Right lobe of liver (tissue), 6 donors: Measurements from ENCODE around the gene IDUA. TPM values are rescaled to one million over a fixed set of nuclear protein-coding genes. Genes with fewer than 3 reads are reported as not detected.

Experiments
- ATAC-seq, 4 donors: fragments of 200-7000 bp; cut with Tn5 transposase; one replicate each; pipeline ENCODE4 v1.9.1; 2020; ENCODE audit warnings: mild to moderate bottlenecking in 4 of 4, moderate library complexity in 4 of 4
- DNase-seq, 3 donors: peaks; one replicate each; pipeline ENCODE4 v3.0.0-alpha.2; 2020
- H3K27ac ChIP-seq, 3 donors: fragments of 200-600 bp; one replicate each; pipeline ENCODE4 v1.8.0; 2022
- H3K27me3 ChIP-seq, 2 donors: fragments of 200-600 bp; one replicate each; pipeline ENCODE4 v1.8.0; 2022
- H3K36me3 ChIP-seq, 4 donors: fragments of 200-600 bp; sonication (generic) in 1 of 4; one replicate each; pipeline versions ENCODE4 v1.5.1 to v1.8.0; 2017 to 2022; ENCODE audit warnings: control low read depth in 1 of 4
- H3K4me1 ChIP-seq, 4 donors: fragments of 200-600 bp; sonication (generic) in 1 of 4; one replicate each; pipeline versions ENCODE4 v1.5.1 to v1.8.0; 2017 to 2022; ENCODE audit warnings: control low read depth in 1 of 4
- H3K4me3 ChIP-seq, 3 donors: fragments of 200-600 bp; one replicate each; pipeline ENCODE4 v1.8.0; 2022
- H3K9me3 ChIP-seq, 4 donors: fragments of 200-600 bp; sonication (generic) in 1 of 4; one replicate each; pipeline versions ENCODE4 v1.5.1 to v1.8.0; 2017 to 2022; ENCODE audit warnings: control low read depth in 1 of 4
- POLR2A ChIP-seq: fragments of 450-650 bp; IDR thresholded peaks from one replicate; pipeline ENCODE4 v1.6.1; 2017; ENCODE audit warnings: antibody characterized with exemption, mild to moderate bottlenecking
- WGBS: methylation state at CpG from one replicate; pipeline ENCODE4 v1.1.6; 2018; ENCODE audit warnings: low coverage, low lambda C conversion rate; ENCODE audit not compliant: insufficient coverage; ENCODE audit errors: missing lambda C conversion rate; 5-methylcytosine and 5-hydroxymethylcytosine counted together
- intact Hi-C, 2 donors: fragments of 100-400 bp; cut with DNase I; formaldehyde crosslinking; loops; one replicate each; pipeline versions ENCODE4 v1.11.2 to v1.14.1; 2022
- total RNA-seq, 6 experiments: library from RNA; depleted of rRNA in 2 of 6; stranded (reverse); fragments of >200 nt in 2 of 6; fragmentation: NEBNext Ultra II Directional in 3 of 6; extraction: Animal tissue kit (Norgen Biotek cat#: 25700) in 3 of 6; gene quantifications; one replicate each; pipeline versions ENCODE4 v1.1.0 to v1.2.4, GENCODE V29; 2016 to 2023
- TF ChIP-seq, protein P1 (sequence below), 4 donors: fragments of 200-600 bp in 3 of 4; fragments of 450-650 bp in 1 of 4; IDR thresholded peaks; one replicate each; pipeline versions ENCODE4 v1.5.1 to v1.8.0; 2016 to 2022; ENCODE audit warnings: antibody characterized with exemption in 4 of 4, mild to moderate bottlenecking in 2 of 4
- donor health status: DM: no; HTN: yes; CAD: no.
- donor health status: DM: no; HTN: no; CAD: no.
- donor health status: DM: no; HTN: no; CAD: no.
- donor health status: DM: no; HTN: yes; CAD: no.
- donor health status: DM: no; HTN: yes; CAD: no.

Gene IDUA
- total RNA-seq, 6 experiments from 2014 or later = 4.7 to 15.1 (median 11.0) TPM

DNA sequence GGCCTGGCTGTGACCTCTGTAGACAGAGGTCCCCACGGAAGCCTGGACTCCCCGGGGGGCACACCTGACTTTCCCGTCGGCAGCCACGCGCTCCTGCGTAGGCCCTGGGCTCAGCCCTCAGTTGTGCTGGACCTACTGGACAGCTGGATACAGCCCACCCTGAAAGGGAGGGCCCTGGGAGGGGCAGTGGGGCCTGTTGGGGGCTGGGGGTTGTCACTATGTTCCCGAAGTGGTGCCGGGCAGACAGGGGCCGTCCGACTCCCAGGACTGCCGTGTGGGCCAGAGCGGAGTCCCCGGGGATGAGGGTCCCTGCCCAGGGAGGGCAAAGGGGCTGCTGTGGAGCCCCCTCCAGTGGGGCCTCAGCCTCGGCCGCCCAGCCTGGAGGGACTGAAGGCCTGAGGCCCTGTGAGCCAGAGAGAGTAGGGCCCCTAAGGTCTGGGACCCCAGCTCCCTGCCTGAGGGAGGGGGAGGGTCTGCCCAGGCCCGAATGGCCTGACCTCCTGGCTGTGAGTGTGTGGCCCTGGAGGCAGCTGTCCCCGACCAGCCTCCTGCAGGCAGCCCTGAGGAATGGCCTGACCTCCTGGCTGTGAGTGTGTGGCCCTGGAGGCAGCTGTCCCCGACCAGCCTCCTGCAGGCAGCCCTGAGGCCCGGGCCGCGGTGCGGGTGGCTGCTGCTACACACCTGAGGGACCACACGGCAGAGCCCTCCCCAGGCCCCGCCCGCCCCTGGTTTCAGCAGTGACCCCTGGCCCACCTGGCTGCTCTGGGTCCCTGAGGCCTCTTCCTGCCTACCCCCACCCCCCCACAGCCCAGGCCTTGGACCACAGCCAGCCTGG lies 50.3 kb downstream of the IDUA start:
- WGBS = no CpG with 5 or more reads among the region's 26 CpGs
- no peaks in the 10 kb centered on the region for H3K27me3 ChIP-seq
- H3K4me1 ChIP-seq = no peaks in the 10 kb centered on the region
- DNase-seq (no peak), ATAC-seq (no peak)
- no peak overlapping the region for H3K4me3 ChIP-seq
- no peak overlapping the region for H3K27ac ChIP-seq
- H3K9me3 ChIP-seq = no peaks in the 10 kb centered on the region
- TF ChIP-seq, protein P1, sequence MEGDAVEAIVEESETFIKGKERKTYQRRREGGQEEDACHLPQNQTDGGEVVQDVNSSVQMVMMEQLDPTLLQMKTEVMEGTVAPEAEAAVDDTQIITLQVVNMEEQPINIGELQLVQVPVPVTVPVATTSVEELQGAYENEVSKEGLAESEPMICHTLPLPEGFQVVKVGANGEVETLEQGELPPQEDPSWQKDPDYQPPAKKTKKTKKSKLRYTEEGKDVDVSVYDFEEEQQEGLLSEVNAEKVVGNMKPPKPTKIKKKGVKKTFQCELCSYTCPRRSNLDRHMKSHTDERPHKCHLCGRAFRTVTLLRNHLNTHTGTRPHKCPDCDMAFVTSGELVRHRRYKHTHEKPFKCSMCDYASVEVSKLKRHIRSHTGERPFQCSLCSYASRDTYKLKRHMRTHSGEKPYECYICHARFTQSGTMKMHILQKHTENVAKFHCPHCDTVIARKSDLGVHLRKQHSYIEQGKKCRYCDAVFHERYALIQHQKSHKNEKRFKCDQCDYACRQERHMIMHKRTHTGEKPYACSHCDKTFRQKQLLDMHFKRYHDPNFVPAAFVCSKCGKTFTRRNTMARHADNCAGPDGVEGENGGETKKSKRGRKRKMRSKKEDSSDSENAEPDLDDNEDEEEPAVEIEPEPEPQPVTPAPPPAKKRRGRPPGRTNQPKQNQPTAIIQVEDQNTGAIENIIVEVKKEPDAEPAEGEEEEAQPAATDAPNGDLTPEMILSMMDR (IDR thresholded peaks at IDR 0.05) = no peak
- no peak for TF ChIP-seq POLR2A
- no peaks in the 10 kb centered on the region for H3K36me3 ChIP-seq
- intact Hi-C loops = no loop called here

DNA sequence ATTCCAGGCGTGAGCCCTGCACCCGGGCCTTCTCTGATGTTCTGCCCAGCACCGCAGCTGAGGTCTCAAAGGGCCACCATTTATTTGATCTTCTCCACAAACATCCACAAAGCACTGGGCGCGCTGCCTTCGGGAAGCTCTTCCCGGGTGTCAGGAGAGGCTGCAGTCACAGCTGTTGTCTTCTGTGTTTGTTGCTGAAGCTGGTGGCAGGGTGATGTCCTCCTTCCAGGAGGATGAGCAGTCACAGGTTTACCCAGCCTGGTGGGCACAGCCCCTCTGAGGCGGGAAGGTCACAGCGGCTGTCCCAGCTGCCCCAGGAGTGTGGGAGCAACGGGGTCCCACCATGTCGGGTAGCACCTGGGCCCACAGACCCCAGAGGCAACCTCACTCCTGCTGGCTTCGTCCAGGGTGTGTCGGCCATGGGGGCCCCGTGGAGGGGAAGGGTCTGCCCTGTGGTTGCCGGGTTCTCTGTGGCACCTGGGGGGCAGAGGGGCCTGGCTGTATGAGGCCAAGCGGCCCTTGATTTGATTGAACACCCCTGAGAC lies 52.2 kb downstream of the IDUA start:
- Histone ChIP-seq H3K27ac (no peak overlapping the region), H3K27me3 (no peaks in the 10 kb centered on the region), H3K9me3 (no peaks in the 10 kb centered on the region), H3K4me3 (no peak overlapping the region), H3K4me1 (no peaks in the 10 kb centered on the region), H3K36me3 (no peaks in the 10 kb centered on the region)
- no peak for DNase-seq
- TF ChIP-seq POLR2A = no peak
- TF ChIP-seq, protein P1 (IDR thresholded peaks at IDR 0.05) = no peak
- 38% methylated on average over 8 of the region's 16 CpGs for whole genome bisulfite sequencing
- intact Hi-C loops = no loop called here
- peak in 1 of 4 donors; percentile 43 for ATAC-seq

DNA sequence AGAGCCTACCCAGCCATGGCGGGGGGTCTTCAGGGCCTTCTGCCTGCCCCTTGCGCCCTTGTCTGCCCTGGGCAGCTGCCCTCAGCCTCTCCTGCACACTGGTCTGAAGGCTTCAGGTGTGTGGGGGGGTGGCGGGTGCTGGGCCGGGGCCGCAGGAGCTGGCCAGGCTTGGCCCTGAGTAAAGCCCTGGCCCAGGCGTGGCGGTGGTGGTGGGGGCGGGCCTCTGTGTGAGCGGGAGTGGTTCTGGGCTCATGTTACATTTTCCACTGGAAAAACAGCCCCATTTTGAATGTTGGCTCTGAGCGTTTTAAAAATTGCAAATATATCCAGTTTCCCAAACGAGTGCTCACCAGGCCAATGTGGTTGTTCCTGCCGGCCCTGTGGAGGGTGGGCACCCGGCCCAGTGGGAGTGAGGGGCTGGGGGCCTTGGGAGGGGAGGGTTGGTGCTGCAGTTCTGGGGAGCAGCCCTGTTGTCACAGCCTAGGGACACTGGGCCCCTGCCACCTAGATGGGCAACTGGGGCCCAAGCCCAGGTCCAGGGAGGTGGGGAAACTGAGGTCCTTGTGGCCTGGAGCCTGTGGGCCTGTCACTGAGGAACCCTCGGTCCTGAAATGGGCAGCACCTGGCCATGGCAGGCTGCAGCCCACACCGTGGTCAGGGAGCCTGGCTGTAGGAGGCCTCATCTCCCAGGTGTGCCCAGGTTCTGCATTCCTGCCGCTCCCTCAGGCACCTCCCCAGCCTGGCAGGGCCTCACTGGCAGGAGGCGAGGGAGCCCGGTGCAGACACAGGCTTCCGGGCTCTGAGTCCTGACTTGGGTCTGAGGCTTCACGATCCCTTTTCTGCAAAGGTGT lies 52.9 kb downstream of the IDUA start:
- Histone ChIP-seq H3K36me3 (no peaks in the 10 kb centered on the region), H3K4me1 (no peaks in the 10 kb centered on the region), H3K27me3 (no peaks in the 10 kb centered on the region), H3K4me3 (no peak overlapping the region), H3K9me3 (no peaks in the 10 kb centered on the region), H3K27ac (no peak overlapping the region)
- DNase-seq (no peak), ATAC-seq (no peak)
- intact Hi-C loops = no loop called here
- WGBS = 71% methylated on average over 3 of the region's 20 CpGs
- TF ChIP-seq POLR2A = no peak
- TF ChIP-seq, protein P1 (IDR thresholded peaks at IDR 0.05) = no peak

DNA sequence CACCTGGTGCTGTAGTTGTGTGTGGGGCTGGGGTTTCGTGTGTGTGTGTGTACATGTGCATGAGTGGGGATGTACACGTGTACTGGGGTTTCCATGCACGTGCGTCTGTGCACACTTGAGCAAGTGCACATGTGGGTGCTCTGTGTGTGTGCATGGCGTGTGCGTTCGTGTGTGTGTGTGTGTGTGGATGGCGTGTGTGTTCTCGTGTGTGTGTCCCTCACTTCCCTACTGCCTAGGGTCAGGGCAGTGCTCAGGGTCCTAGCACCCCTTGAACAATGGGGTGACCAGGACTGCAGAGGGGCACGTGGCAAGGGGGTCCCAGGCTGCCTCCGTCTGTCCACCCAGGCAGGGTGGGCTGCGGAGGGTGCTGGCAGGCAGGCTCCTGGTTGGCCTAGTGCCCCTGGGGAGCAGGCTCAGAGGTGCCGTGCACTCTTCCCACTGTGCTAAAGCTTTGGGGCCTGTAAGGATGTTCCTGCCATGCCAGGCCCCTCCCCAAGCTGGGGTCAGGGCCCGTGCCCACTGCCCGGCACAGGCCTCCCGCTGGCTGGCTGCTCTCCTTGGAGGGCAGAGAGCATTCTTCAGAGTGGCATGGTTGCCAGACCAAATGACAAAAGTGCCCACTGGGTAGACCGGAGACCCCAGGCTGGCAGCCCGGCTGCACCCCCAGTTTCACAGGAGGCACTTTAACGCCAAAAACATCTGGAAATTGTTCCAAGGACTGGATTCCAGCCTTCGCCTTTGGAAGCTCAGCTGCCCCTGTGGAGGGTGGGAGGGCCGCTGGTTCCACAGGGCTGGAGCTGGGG lies 53.7 kb downstream of the IDUA start:
- DNase-seq (no peak), ATAC-seq (no peak)
- WGBS = 89% methylated on average over 7 of the region's 21 CpGs
- H3K4me3 ChIP-seq = no peak overlapping the region
- TF ChIP-seq, protein P1 (IDR thresholded peaks at IDR 0.05) = no peak
- no peak for TF ChIP-seq POLR2A
- no peaks in the 10 kb centered on the region for H3K9me3 ChIP-seq
- intact Hi-C loops = no loop called here
- no peak overlapping the region for H3K27ac ChIP-seq
- no peaks in the 10 kb centered on the region for H3K36me3 ChIP-seq
- H3K4me1 ChIP-seq = no peaks in the 10 kb centered on the region
- no peaks in the 10 kb centered on the region for H3K27me3 ChIP-seq
